Measurements from ENCODE around the gene CCNL1.
"Not testable (repeated sequence)": the region's sequence is repeated elsewhere in the genome, so short reads cannot be mapped to it uniquely, and the experiment has no call there.

CCNL1 gene

DNA sequence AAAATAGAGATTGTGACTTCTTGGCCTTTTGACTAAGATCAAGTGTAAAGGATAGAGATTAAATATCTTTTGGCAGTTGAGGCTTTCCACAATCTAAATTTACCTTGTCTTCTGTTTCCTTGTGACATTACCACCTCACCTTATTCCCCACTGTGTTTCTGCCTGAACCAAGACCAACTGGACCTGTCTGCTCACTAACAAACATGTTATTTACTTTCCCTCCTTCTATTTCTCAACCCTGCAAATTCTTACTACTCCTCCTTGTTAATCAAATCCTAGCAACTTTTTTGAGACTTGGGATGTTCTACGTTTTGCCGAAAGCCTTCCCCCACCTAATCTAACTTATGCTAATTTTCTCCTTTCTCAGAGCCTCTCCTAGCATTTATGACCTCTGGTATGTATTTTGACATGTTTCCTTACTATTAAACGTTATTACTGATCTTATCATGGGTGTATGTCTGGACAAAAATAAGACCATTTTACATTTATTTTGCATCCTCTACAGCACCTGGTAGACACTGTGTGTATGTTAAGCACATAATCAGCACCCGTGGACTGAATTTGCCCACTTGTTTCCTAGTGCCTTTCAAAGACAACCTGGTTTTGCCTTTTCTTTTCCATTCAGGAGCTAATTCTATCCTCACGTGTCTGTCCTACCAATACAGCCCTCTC, 7.6 kb upstream of the CCNL1 start:
- no peaks in the 10 kb centered on the region for H3K4me1 ChIP-seq (ENCODE audit: control insufficient read depth, low read depth, low read length)
- no peaks in the 10 kb centered on the region for H3K36me3 ChIP-seq (ENCODE audit: control insufficient read depth, low read depth, low read length)
- H3K9me3 ChIP-seq (ENCODE audit: control insufficient read depth, low read depth, low read length), result no peaks in the 10 kb centered on the region
- no peak overlapping the region for H3K9ac ChIP-seq (ENCODE audit: low read length)
- no peaks in the 10 kb centered on the region for H3K27me3 ChIP-seq (ENCODE audit: control insufficient read depth, insufficient read depth, low read length)
- H3K4me3 ChIP-seq (ENCODE audit: low read length), result no peak overlapping the region
- no peak overlapping the region for H3K27ac ChIP-seq (ENCODE audit: low read length)

- Histone ChIP-seq H3K27ac (ENCODE audit: low read length) (no peak overlapping the region), H3K9me3 (ENCODE audit: control insufficient read depth, low read depth, low read length) (no peaks in the 10 kb centered on the region)
Observed at GRCh38 chr3:157166561-157166960, 6.6 kb upstream of the CCNL1 start.

GRCh38 chr3:157166115-157166514, 6.2 kb upstream of the CCNL1 start:
- no peaks in the 10 kb centered on the region for H3K9me3 ChIP-seq (ENCODE audit: control insufficient read depth, low read depth, low read length)
- H3K27me3 ChIP-seq (ENCODE audit: control insufficient read depth, insufficient read depth, low read length), result no peaks in the 10 kb centered on the region
- H3K4me3 ChIP-seq (ENCODE audit: low read length), result no peak overlapping the region
- H3K4me1 ChIP-seq (ENCODE audit: control insufficient read depth, low read depth, low read length), result no peaks in the 10 kb centered on the region
- no peaks in the 10 kb centered on the region for H3K36me3 ChIP-seq (ENCODE audit: control insufficient read depth, low read depth, low read length)
- no peak overlapping the region for H3K27ac ChIP-seq (ENCODE audit: low read length)
- no peak overlapping the region for H3K9ac ChIP-seq (ENCODE audit: low read length)

More at GRCh38 chr3:157166561-157166960, 6.6 kb upstream of the CCNL1 start:
- H3K9ac ChIP-seq (ENCODE audit: low read length), result no peak overlapping the region
- H3K36me3 ChIP-seq (ENCODE audit: control insufficient read depth, low read depth, low read length), result no peaks in the 10 kb centered on the region
- H3K4me3 ChIP-seq (ENCODE audit: low read length), result no peak overlapping the region
- H3K27me3 ChIP-seq (ENCODE audit: control insufficient read depth, insufficient read depth, low read length), result no peaks in the 10 kb centered on the region
- H3K4me1 ChIP-seq (ENCODE audit: control insufficient read depth, low read depth, low read length), result no peaks in the 10 kb centered on the region

DNA sequence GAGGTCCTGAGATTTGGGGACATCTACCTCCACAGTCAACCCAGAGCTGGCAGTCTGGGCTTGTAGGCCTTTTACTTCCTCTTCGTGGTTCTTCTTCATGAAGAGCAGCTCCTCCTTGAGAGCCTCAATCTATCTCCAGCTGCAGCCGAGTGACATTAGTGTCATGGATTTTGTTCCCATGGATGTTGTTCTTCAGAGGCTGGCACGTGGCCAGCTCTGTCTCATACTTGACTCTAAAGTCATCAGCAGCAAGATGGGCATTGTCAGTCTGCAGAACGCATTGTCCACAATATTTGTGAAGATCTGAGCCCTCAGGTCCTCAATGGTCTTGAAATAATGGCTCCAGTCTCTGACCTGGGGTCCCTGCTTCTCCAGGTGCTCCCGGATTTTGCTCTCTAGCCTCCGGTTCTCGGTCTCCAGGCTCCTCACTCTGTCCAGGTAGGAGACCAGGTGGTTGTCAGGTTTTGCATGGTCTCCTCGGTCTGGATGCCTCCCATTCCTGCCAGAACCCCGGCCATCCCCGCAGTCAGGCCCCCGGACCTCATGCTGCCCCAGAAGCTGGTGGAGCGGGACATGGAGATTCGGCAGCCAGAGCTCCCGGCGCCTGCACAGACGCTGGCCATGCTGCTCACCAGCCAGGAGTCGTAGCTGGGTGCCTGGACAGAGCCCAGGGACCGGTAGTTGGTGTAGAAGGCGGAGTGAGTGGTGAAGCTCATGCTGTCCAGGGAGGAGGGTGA, 3.4 kb upstream of the CCNL1 start:
- Histone ChIP-seq H3K36me3 (ENCODE audit: control insufficient read depth, low read depth, low read length) (peaks cover 5% of the 10 kb centered on the region), H3K9ac (ENCODE audit: low read length) (no peak overlapping the region), H3K9me3 (ENCODE audit: control insufficient read depth, low read depth, low read length) (no peaks in the 10 kb centered on the region), H3K4me3 (ENCODE audit: low read length) (no peak overlapping the region), H3K27ac (ENCODE audit: low read length) (no peak overlapping the region), H3K4me1 (ENCODE audit: control insufficient read depth, low read depth, low read length) (peaks cover 2% of the 10 kb centered on the region), H3K27me3 (ENCODE audit: control insufficient read depth, insufficient read depth, low read length) (no peaks in the 10 kb centered on the region)

DNA sequence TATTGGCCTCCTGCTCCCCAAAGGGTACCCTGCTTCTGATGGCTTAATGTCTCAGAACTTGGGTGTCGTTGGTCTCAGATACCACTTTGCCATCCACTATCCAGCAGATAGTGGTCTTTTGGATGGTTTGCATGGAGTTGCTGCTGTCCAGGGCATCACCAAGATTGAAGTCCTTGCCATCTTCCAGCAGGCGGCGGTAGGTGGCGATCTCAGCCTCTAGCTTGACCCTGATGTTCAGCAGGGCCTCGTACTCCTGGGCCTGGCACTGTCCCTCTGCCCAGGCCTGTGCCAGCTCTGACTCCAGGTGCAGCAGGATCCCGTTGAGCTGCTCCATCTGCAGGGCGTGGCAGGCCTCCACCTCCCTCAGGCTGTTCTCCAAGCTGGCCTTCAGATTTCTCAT, 2.7 kb upstream of the CCNL1 start:
- not testable (repeated sequence) for H3K4me3 ChIP-seq (ENCODE audit: low read length); H3K4me1 ChIP-seq (ENCODE audit: control insufficient read depth, low read depth, low read length); H3K9ac ChIP-seq (ENCODE audit: low read length); H3K9me3 ChIP-seq (ENCODE audit: control insufficient read depth, low read depth, low read length); H3K27me3 ChIP-seq (ENCODE audit: control insufficient read depth, insufficient read depth, low read length); H3K27ac ChIP-seq (ENCODE audit: low read length)
- peaks cover 13% of the 10 kb centered on the region for H3K36me3 ChIP-seq (ENCODE audit: control insufficient read depth, low read depth, low read length)

- H3K4me1 ChIP-seq (ENCODE audit: control insufficient read depth, low read depth, low read length), result peaks cover 15% of the 10 kb centered on the region
- H3K36me3 ChIP-seq (ENCODE audit: control insufficient read depth, low read depth, low read length), result peaks cover 31% of the 10 kb centered on the region
- H3K9ac ChIP-seq (ENCODE audit: low read length), result peak overlapping the region; percentile 99
- no peaks in the 10 kb centered on the region for H3K9me3 ChIP-seq (ENCODE audit: control insufficient read depth, low read depth, low read length)
- H3K27ac ChIP-seq (ENCODE audit: low read length), result peak overlapping the region; percentile 92
- no peaks in the 10 kb centered on the region for H3K27me3 ChIP-seq (ENCODE audit: control insufficient read depth, insufficient read depth, low read length)
- peak overlapping the region; percentile 84 for H3K4me3 ChIP-seq (ENCODE audit: low read length)
Observed at GRCh38 chr3:157160658-157161424, 894 bp upstream of the CCNL1 start.

- Histone ChIP-seq H3K9me3 (ENCODE audit: control insufficient read depth, low read depth, low read length) (no peaks in the 10 kb centered on the region), H3K4me3 (ENCODE audit: low read length) (peak overlapping the region; percentile 84), H3K27me3 (ENCODE audit: control insufficient read depth, insufficient read depth, low read length) (no peaks in the 10 kb centered on the region), H3K9ac (ENCODE audit: low read length) (peak overlapping the region; percentile 99), H3K36me3 (ENCODE audit: control insufficient read depth, low read depth, low read length) (peaks cover 47% of the 10 kb centered on the region), H3K4me1 (ENCODE audit: control insufficient read depth, low read depth, low read length) (peaks cover 15% of the 10 kb centered on the region), H3K27ac (ENCODE audit: low read length) (peak overlapping the region; percentile 89)
Observed at GRCh38 chr3:157159037-157159761, 748 bp downstream of the CCNL1 start.

- Histone ChIP-seq H3K27me3 (ENCODE audit: control insufficient read depth, insufficient read depth, low read length) (no peaks in the 10 kb centered on the region), H3K4me1 (ENCODE audit: control insufficient read depth, low read depth, low read length) (peaks cover 15% of the 10 kb centered on the region), H3K36me3 (ENCODE audit: control insufficient read depth, low read depth, low read length) (peaks cover 61% of the 10 kb centered on the region), H3K9me3 (ENCODE audit: control insufficient read depth, low read depth, low read length) (no peaks in the 10 kb centered on the region), H3K4me3 (ENCODE audit: low read length) (peak overlapping the region; percentile 84), H3K9ac (ENCODE audit: low read length) (no peak overlapping the region), H3K27ac (ENCODE audit: low read length) (no peak overlapping the region)
Observed at GRCh38 chr3:157157836-157158235, 2.1 kb downstream of the CCNL1 start.

DNA sequence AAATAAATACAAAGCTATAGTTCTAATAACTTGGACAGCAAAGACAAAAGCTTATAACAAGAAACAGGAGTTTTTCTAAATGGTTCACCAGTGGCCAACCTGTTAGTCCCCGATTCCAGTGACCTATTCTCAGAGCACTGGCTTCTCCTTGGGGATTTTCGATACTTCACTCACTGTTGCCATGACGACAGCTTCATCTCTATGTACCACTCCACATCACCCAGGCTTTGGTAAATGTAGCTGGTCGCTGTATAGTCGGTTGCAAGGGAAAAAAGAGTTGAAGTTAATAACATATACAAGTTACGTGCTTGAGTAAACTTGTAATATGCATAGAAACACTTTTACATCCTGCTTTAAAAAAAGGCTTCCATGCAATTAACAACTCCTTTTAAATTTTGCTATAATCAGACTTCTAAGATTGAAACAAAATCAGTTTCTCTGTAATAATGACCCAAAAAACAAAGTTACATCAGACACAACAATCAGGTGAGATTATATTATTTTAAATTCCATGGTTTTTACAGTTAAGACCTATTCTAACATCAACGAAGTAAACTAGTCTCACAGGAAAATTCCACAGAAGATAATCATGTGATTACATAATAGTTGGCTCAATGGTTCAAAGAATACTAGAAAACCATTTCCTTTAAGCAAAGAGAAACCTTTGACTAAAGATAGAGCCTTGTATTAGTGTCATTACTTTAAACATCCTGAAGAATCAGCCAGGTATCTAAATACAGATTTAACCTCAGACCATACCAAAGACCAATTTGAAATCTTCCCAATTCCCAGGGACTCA, 2.9 kb downstream of the CCNL1 start:
- H3K27ac ChIP-seq (ENCODE audit: low read length), result no peak overlapping the region
- H3K4me1 ChIP-seq (ENCODE audit: control insufficient read depth, low read depth, low read length), result peaks cover 15% of the 10 kb centered on the region
- no peaks in the 10 kb centered on the region for H3K27me3 ChIP-seq (ENCODE audit: control insufficient read depth, insufficient read depth, low read length)
- peaks cover 69% of the 10 kb centered on the region for H3K36me3 ChIP-seq (ENCODE audit: control insufficient read depth, low read depth, low read length)
- H3K4me3 ChIP-seq (ENCODE audit: low read length), result peak overlapping the region; percentile 84
- H3K9me3 ChIP-seq (ENCODE audit: control insufficient read depth, low read depth, low read length), result no peaks in the 10 kb centered on the region
- no peak overlapping the region for H3K9ac ChIP-seq (ENCODE audit: low read length)

DNA sequence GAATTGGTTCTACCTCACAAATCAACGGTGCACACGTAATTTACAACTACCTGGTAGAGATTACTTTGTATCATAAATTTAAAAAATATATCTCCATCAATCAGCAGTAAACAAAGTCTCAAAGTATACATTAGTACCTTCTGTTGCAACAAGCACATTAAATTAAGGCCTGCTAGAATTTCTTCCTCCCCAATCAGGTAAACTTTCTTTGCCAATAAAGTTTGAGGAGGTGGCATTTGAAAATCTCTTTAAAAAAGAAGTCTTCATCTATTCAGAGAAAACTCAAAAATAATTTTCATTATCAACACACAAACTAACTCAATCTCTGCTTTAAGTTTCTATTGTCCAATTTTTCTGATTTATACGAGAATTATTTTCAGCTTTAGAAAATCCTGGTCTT, 4.4 kb downstream of the CCNL1 start:
- Histone ChIP-seq H3K9me3 (ENCODE audit: control insufficient read depth, low read depth, low read length) (no peaks in the 10 kb centered on the region), H3K36me3 (ENCODE audit: control insufficient read depth, low read depth, low read length) (peaks cover 83% of the 10 kb centered on the region), H3K4me1 (ENCODE audit: control insufficient read depth, low read depth, low read length) (peaks cover 15% of the 10 kb centered on the region), H3K9ac (ENCODE audit: low read length) (no peak overlapping the region), H3K4me3 (ENCODE audit: low read length) (peak overlapping the region; percentile 8), H3K27ac (ENCODE audit: low read length) (no peak overlapping the region), H3K27me3 (ENCODE audit: control insufficient read depth, insufficient read depth, low read length) (no peaks in the 10 kb centered on the region)
